Measurements from ENCODE around the gene C5orf58. TPM values are rescaled to one million over a fixed set of nuclear protein-coding genes. Genes with fewer than 3 reads are reported as not detected.

C5orf58 gene
- total RNA-seq, 8 experiments from 2014 or later, result 0.15 to 15.0 (median 1.7) TPM; not detected in 1

- 0 to 73% (median 50%) methylated on average over 1 to 3 of the region's 3 CpGs; no CpG with 5 or more reads in 3 of the 10 experiments for WGBS, 10 experiments
- in situ Hi-C loops (cut with MboI; ENCODE audit: low pct_unique_long_range_greater_than_20kb in 2 of 9, low sequenced_read_pairs in 9 of 9, unreplicated experiment in 9 of 9), result no loop called here
- H3K4me3 ChIP-seq, result no peak overlapping the region
- H3K4me1 ChIP-seq (replicated peaks in 1 of 2), result no peaks in the 10 kb centered on the region
- no peak for ATAC-seq (replicated peaks in 6 of 8)
- no peak overlapping the region for H3K27ac ChIP-seq
Measured at GRCh38 chr5:170290498-170290897, 57.7 kb downstream of the C5orf58 start.

GRCh38 chr5:170292179-170293104 lies 59.7 kb downstream of the C5orf58 start:
- in situ Hi-C loops (cut with MboI; ENCODE audit: low pct_unique_long_range_greater_than_20kb in 2 of 9, low sequenced_read_pairs in 9 of 9, unreplicated experiment in 9 of 9), result no loop called here
- Histone ChIP-seq H3K27ac (no peak overlapping the region), H3K4me3 (no peak overlapping the region), H3K4me1 (replicated peaks in 1 of 2) (no peaks in the 10 kb centered on the region)
- 0 to 96% (median 76%) methylated on average over 1 to 4 of the region's 4 CpGs; no CpG with 5 or more reads in 2 of the 10 experiments for WGBS, 10 experiments
- ATAC-seq (replicated peaks in 6 of 8), result no peak

- in situ Hi-C loops (cut with MboI; ENCODE audit: low pct_unique_long_range_greater_than_20kb in 2 of 9, low sequenced_read_pairs in 9 of 9, unreplicated experiment in 9 of 9), result no loop called here
- Histone ChIP-seq H3K4me1 (replicated peaks in 1 of 2) (no peaks in the 10 kb centered on the region), H3K4me3 (no peak overlapping the region), H3K27ac (no peak overlapping the region)
- WGBS, 10 experiments, result 13 to 92% (median 70%) methylated on average over 1 to 6 of the region's 6 CpGs; no CpG with 5 or more reads in 2 of the 10 experiments
- ATAC-seq (replicated peaks in 6 of 8), result no peak
Measured at GRCh38 chr5:170293273-170293672, 60.5 kb downstream of the C5orf58 start.

- Histone ChIP-seq H3K4me1 (replicated peaks in 1 of 2) (no peaks in the 10 kb centered on the region), H3K4me3 (no peak overlapping the region), H3K27ac (no peak overlapping the region)
- WGBS, 10 experiments, result 11 to 100% (median 76%) methylated on average over 2 to 3 of the region's 3 CpGs; no CpG with 5 or more reads in 1 of the 10 experiments
- in situ Hi-C loops (cut with MboI; ENCODE audit: low pct_unique_long_range_greater_than_20kb in 2 of 9, low sequenced_read_pairs in 9 of 9, unreplicated experiment in 9 of 9), result no loop called here
- no peak for ATAC-seq (replicated peaks in 6 of 8)
Measured at GRCh38 chr5:170294057-170294456, 61.3 kb downstream of the C5orf58 start.

GRCh38 chr5:170294556-170294955 lies 61.8 kb downstream of the C5orf58 start:
- in situ Hi-C loops (cut with MboI; ENCODE audit: low pct_unique_long_range_greater_than_20kb in 2 of 9, low sequenced_read_pairs in 9 of 9, unreplicated experiment in 9 of 9), result no loop called here
- H3K4me3 ChIP-seq, result no peak overlapping the region
- no peak for ATAC-seq (replicated peaks in 6 of 8)
- peaks cover 0 to 2% of the 10 kb centered on the region in 2 donors for H3K4me1 ChIP-seq (replicated peaks in 1 of 2)
- H3K27ac ChIP-seq, result no peak overlapping the region

Other genes with a start within 250 kb of the C5orf58 start
- under 1 TPM in 6 of 8 experiments, not detected in 2; 0.08 to 0.57 (median 0.24) TPM for gene FOXI1, start 127.1 kb upstream of the C5orf58 start, total RNA-seq
- 1 to 10 TPM in 3 of 8 experiments, under 1 TPM in 4, not detected in 1; 0.25 to 3.3 (median 0.64) TPM for gene LCP2, start 64.8 kb downstream of the C5orf58 start, total RNA-seq
- gene KCNMB1, start 156.4 kb downstream of the C5orf58 start, total RNA-seq, result 1 to 10 TPM in 1 of 8 experiments, under 1 TPM in 7; 0.04 to 2.9 (median 0.24) TPM

All from motor neuron (in vitro differentiated cells).